ENCODE data around the gene R3HDM2.

R3HDM2 gene

DNA sequence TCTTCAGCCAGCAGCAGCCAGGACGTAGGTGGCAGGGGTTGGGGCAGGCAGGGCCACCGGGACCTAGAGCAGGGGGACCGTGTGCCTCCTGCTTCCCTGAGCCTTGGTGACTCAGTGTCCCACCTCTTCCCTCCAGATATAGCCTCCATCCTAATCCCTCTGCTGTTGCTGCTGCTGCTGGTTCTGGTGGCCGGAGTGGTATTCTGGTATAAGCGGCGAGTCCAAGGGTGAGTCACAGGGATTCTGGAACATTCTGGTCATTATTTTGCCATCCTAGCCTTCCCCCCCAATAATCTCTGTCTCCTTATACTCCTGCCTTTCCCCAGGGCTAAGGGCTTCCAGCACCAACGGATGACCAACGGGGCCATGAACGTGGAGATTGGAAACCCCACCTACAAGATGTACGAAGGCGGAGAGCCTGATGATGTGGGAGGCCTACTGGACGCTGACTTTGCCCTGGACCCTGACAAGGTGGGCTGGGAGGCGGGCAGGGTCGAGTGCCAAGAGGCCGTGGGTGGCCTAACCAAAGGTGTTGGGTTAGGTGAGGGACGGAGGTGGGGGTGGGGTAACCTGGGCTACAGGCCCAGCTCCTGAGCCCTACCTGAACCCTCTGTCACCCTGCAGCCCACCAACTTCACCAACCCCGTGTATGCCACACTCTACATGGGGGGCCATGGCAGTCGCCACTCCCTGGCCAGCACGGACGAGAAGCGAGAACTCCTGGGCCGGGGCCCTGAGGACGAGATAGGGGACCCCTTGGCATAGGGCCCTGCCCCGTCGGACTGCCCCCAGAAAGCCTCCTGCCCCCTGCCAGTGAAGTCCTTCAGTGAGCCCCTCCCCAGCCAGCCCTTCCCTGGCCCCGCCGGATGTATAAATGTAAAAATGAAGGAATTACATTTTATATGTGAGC, 218.8 kb downstream of the R3HDM2 start:
- TF ChIP-seq CTCF (conservative IDR thresholded peaks at IDR 0.05; ENCODE audit: low read depth), result no peak
- ChIA-PET POLR2A (ENCODE audit: low non-redundant PET) (no interaction called here), CTCF (interaction anchor here (0.8 to 7.0 kb wide), 4 partner anchors 29 to 38 kb away, joined by 3 to 147 read pairs (median 7); no protein-coding TSS in a partner anchor)
- no peak for DNase-seq (ENCODE audit: low spot score)
- peak overlapping the region; percentile 49 for H3K27ac ChIP-seq

GRCh38 chr12:57210926-57211692, 219.7 kb downstream of the R3HDM2 start:
- DNase-seq (ENCODE audit: low spot score), result no peak
- ChIA-PET CTCF (interaction anchor here (1.0 kb wide), 1 partner anchor 28 kb away, joined by 3 read pairs; no protein-coding TSS in a partner anchor), POLR2A (ENCODE audit: low non-redundant PET) (no interaction called here)
- TF ChIP-seq CTCF (conservative IDR thresholded peaks at IDR 0.05; ENCODE audit: low read depth), result no peak
- H3K27ac ChIP-seq, result peak overlapping the region; percentile 49

- ChIA-PET CTCF (interaction anchor here (1.0 kb wide), 1 partner anchor 29 kb away, joined by 3 read pairs; no protein-coding TSS in a partner anchor), POLR2A (ENCODE audit: low non-redundant PET) (no interaction called here)
- peak overlapping the region; percentile 49 for H3K27ac ChIP-seq
- DNase-seq (ENCODE audit: low spot score), result no peak
- no peak for TF ChIP-seq CTCF (conservative IDR thresholded peaks at IDR 0.05; ENCODE audit: low read depth)
Measured at GRCh38 chr12:57210461-57210860, 220.4 kb downstream of the R3HDM2 start.

GRCh38 chr12:57209916-57210315, 220.9 kb downstream of the R3HDM2 start:
- ChIA-PET POLR2A (ENCODE audit: low non-redundant PET) (no interaction called here), CTCF (no interaction called here)
- no peak for TF ChIP-seq CTCF (conservative IDR thresholded peaks at IDR 0.05; ENCODE audit: low read depth)
- peak overlapping the region; percentile 49 for H3K27ac ChIP-seq
- DNase-seq (ENCODE audit: low spot score), result no peak

GRCh38 chr12:57208631-57209282, 222.1 kb downstream of the R3HDM2 start:
- POLR2A ChIA-PET (ENCODE audit: low non-redundant PET), result no interaction called here
- CTCF ChIA-PET, result interaction anchor here (0.6 to 1.6 kb wide), 4 partner anchors 8 to 255 kb away, joined by 3 to 5 read pairs (median 4); partner anchors contain the start of gene NXPH4
- no peak for DNase-seq (ENCODE audit: low spot score)
- peak overlapping the region; percentile 49 for H3K27ac ChIP-seq
- no peak for TF ChIP-seq CTCF (conservative IDR thresholded peaks at IDR 0.05; ENCODE audit: low read depth)
